B cell (primary cell): ENCODE data around the gene ZNF836.

ENCODE experiments used
- CTCF ChIP-seq: fragments of 200-600 bp; IDR thresholded peaks from one replicate; pipeline ENCODE4 v1.8.0; 2022; ENCODE audit warnings: antibody characterized with exemption, mild to moderate bottlenecking
- EZH2 ChIP-seq: IDR thresholded peaks from 2 replicates; pipeline ENCODE4 v1.6.1; 2012; ENCODE audit warnings: borderline replicate concordance, low read depth, mild to moderate bottlenecking, moderate library complexity, low read length; ENCODE audit not compliant: insufficient read depth, poor library complexity, severe bottlenecking

GRCh38 chr19:52171321-52172169 lies at the start of gene ZNF836:
- no peak for TF ChIP-seq CTCF
- TF ChIP-seq EZH2 = no peak
